GM21737 (cell line): ENCODE data around the gene C11orf42.
A peak's percentile ranks its signal among the peaks of the same experiment; 100 is the strongest.
"Not testable (repeated sequence)": the region's sequence is repeated elsewhere in the genome, so short reads cannot be mapped to it uniquely, and the experiment has no call there.

Experiments used
- ATAC-seq: cut with Tn5 transposase; IDR thresholded peaks from one replicate; pipeline ENCODE4 v1.9.1; 2021; ENCODE audit warnings: mild to moderate bottlenecking, moderate library complexity; ENCODE audit not compliant: unreplicated experiment

The C11orf42 gene

DNA sequence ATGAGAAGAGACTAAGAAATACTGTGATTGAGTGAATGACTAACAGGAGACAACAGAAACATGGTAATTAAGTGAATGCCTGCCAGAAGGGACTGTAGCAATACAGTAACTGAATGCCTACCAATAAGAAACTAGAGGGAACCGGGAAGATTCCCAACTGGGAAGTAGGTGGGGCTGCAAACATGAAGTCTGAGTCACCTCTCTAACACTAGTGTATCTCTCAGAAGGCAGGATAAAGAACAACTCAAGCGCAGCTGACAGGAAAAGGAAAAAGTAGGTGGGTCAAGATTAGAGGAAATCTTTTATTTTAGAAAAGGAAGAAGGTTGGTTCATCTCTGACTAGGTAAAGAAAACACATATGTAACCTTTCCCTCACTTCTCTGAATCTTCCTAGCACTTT is 14.0 kb downstream of the C11orf42 start:
- no peak for ATAC-seq

DNA sequence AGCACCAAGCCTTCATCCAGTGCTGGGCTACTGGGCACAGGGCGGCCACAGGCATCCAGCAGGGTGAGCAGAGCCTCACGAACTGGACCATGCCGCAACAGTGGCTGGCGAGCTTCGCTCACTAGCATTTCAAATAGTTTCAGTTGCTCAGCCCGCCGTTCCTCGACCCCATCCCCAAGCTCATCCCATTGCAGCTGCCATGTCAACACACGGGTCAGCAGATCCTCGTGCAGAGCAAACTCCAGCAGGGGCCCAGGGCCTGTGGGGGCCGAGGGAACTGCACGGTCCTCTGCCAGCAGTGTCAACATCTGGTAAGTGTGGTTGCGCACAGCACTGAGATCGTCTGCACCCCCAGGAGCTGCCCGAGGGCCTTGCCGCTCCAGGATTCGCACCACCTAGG is 18.5 kb downstream of the C11orf42 start:
- no peak for ATAC-seq

DNA sequence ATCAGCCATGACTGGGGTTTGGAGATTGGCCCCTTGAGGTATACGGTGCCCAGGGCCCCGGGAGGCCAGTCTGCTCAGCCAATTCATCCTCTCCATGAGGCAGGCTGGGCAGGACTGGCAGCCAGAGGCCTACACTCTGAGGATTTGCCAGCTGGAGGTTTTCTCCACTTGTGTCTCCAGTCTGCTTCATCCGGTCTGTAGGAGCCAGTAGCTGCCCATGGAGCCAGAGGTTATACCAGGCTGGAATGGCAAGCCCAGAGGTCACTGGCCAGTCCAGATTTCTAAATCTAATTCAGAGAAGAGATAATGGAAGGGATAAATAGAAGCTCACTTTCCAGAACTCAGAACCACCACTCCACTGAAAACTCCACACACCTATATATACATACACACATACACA is 19.1 kb downstream of the C11orf42 start:
- ATAC-seq: no peak

DNA sequence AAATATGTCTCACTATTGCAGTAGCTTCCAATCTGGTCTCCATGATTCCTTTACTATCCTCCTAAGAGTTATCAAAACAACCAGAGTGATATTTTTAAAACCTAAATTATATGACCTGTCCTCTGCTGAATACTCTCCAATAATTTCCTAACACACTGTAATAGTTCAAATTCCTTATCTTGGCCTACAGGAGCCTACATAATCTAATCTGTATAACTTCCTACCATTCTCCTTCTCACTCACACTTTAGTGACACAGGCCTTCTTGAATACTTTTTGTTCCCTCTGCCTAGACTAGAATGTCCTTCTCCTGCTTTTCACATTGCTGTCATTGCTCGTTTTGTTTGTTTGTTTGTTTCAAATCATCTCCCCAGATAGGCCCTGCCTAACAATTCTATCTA is 19.7 kb downstream of the C11orf42 start:
- ATAC-seq: no peak

DNA sequence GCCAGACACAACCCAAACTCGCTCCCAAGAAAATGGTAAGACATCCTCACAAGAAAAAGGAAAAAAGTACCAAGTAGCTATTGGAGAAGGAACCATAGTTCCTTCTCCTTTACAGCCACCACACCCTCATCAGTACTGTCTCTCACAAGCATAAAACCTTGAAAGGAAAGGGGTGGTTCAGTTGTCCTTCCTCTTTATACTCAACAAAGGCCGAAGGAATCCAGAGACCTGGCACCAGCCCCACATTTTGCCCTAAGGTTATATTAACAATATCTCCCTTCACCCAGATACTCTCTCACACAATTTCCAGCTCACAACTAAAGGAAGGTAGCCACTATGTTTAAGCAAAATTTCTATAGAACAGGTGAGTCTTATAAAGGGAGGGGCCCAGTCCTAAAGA is 20.5 kb downstream of the C11orf42 start:
- ATAC-seq: no peak

DNA sequence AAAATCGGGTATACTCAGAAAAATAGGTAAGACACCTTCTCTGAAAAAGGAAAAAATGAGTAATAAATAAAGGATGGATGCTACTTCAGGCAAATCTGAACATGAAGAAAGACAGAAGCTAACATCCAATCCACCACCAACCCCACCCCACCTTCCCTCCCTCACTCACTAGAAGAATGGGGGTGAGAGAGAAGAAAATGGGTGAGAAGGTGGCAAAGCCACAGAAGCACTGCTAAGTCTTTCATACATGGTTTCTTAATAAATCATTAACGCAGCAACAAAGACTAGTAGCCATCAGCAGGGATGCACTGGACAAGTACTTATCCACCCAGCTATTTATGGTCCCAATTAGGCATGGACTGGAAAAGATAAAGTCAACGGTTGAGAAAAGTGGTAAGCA is 23.2 kb downstream of the C11orf42 start:
- no peak for ATAC-seq

DNA sequence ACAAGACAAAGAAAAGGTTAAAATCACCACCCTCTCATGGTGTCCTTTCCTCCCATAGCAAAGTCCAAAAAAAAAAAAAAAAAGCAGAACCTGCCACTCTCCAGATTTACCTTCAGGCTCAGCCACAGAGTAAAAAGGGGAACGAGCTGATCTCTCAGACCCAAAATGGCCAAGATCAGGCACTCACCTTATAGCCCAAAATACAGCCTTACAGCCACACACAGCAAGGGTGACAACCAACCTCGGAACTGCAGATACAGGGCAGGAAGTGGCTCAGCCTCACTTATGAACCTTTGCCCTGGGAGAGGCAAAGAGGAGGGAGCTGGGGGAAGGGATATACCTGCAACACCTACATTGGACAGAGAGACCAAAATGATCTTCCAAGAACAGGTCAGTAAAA is 24.6 kb downstream of the C11orf42 start:
- ATAC-seq: no peak

DNA sequence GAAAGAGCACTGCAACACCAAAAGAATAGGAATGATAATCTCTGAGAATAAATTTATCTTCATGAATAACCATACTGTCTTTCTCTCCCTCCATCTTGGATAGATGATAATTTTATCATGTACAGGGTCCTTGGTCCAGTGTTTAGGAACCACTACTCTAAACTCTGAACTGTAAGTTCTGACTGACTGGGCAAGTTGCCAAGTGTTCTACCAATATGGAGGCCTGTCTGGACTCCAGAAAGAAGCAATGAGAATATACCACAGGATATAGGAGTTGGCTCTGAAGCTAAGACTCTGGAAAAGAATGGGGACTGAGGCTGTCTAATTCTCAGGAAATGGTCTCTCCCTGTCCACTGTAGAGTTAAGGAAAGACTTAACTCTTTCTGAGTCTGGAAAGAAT is 27.5 kb downstream of the C11orf42 start:
- ATAC-seq: no peak

DNA sequence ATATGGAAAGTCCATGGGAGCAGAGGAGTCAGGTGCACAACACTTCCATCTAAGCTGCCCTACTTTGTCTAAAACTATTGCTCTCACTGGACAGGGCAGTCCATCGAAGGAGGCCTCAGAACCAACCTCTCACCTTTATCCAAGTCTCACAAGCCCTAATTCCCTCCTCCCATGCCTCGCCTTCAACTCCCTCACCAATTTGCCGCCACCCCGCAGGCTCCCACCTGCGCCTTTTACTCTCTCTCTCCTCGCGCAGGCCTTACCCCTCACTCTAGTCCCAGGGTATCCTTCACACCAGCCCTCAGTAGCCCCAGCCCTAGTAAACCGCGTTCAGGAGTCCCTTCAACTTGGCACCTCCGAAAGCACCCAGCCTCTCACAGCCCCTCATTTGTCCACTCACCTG is 28.6 kb downstream of the C11orf42 start:
- no peak for ATAC-seq

DNA sequence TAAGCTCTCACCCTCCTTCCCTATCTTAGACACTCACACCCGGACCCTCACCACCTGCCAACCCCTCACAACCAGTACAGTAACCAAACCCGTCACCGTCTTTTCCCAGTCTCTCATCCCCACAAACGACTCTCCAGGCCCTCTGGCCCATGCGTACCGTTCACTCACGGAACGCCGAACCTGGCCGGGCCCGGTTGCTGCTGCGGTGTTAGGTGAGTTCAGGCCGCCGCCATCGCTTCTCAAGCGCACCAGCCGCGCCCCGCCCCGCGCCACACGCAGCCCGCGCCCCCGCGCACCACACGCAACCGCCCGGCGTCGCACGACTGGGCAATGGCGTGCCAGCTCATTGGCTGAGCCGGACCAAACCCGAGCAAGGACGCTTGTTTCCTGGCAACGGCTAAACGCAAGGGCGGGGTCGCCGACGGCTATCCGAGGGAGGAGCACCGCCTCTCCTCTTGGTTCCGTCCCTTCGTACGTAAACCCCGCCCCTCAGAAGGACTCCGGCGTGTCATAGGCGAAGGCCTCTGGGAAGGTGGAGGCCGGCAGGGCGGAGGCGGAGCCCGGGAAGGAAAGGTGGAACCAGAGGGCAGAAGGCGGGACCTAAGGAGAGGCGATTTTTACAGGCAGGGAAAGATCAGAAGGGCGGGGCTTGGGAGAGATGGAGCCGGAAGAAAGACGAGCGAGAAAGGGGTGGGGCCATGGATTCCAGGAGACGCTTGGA is 29.2 kb downstream of the C11orf42 start, which contains the start of gene FHIP1B:
FHIP1B (minus strand) TSS at position 250 of the 721 bp plus-strand sequence. CDS start 10,120 bp downstream, outside the sequence.
- ATAC-seq: peak; percentile 97

DNA sequence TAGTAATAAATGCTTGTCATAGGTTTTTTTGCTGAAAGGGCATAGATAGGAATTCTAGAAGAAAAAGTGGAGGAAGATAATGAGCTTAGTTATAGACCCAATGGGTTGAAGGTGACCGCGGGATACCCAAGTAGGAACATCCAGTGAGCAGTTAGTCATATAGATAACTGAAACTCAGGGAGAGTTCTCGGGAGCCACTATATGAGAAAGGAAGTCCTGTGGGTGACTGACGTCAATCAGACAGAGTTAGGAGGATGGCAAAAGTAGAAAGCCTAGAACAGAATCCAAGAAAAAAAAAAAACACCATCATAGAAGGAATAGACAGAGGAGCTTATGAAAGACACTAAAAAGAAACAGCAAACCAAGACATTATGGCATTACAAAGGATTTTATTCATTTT is 31.9 kb downstream of the C11orf42 start:
- no peak for ATAC-seq

DNA sequence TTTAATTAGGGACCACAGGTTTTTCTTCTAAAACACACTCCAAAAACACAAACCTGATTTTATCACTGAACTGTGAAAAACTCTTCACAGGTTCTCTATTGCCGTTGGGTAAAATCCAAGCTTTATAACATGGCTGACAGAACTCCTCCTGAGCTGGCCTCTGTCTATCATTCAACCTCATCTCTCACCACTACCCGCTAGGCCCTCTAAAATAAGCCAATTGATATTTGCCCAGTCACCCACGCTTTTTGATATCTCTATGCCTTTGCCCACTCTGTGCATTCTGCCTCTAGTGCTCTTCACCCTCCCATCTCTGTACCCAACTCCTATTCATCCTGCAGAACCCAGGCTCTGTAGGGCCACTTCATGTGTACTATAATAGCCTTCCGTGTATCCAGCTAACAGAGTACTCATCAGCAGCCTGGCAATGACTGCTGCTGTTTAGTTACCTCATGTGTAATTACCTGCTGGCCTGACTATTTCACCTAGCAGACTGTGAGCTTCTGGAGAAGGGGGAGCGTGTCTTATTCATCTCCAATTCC is 32.5 kb downstream of the C11orf42 start:
- no peak for ATAC-seq

DNA sequence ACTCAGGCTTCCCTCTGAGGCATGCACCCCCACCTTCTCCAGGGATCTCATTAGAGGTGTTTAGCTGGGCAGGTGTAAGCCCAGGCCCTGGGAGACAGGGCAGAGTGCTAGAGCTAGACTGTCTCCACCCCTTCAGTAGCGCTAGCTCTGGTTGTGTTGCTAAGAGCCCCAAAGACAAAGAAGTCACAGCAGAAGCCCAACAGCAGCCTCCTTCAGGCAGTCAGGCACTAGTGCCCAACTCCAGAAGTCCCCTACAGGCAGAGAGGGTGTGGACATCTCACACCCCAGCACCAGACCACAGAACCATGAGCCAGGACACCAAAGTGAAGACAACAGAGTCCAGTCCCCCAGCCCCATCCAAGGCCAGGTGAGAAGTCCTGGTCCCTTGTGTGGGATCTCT is 33.5 kb downstream of the C11orf42 start, which contains the start of gene CNGA4:
CNGA4 (plus strand) TSS at position 188 of the 400 bp plus-strand sequence; CDS start at position 306, 118 bp downstream.
- ATAC-seq: no peak

DNA sequence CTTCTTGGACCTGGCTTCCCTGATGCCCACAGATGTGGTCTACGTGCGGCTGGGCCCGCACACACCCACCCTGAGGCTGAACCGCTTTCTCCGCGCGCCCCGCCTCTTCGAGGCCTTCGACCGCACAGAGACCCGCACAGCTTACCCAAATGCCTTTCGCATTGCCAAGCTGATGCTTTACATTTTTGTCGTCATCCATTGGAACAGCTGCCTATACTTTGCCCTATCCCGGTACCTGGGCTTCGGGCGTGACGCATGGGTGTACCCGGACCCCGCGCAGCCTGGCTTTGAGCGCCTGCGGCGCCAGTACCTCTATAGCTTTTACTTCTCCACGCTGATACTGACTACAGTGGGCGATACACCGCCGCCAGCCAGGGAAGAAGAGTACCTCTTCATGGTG is 34.8 kb downstream of the C11orf42 start:
- ATAC-seq: no peak

DNA sequence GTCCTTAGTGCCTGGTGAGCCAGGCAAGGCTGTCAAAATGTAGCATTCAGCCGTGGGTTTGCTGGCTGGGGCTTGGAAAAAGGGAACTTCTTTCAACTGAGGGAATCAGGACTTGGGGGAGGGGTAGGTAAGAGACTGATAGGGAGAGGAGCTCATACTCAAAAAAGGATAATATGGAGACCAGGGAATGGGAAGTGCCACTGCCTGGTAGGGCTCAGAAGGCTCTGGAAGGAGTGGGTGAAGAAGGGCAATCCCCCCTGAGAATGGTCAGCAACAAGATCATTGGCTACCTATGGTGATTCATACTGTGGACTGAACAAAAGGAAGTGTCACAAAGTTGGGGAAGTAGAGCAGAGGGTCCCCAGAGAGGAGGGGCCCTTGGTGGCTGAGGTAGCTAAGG is 35.4 kb downstream of the C11orf42 start:
- ATAC-seq: no peak

DNA sequence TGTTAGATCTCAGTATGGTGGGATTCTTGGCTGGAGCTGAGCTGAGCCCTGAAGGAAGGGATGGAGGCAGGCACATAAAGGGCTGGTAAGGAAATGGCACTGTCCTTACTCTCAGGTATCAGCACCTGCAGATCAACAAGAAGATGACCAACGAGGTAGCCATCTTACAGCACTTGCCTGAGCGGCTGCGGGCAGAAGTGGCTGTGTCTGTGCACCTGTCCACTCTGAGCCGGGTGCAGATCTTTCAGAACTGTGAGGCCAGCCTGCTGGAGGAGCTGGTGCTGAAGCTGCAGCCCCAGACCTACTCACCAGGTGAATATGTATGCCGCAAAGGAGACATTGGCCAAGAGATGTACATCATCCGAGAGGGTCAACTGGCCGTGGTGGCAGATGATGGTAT is 36.0 kb downstream of the C11orf42 start:
- no peak for ATAC-seq

DNA sequence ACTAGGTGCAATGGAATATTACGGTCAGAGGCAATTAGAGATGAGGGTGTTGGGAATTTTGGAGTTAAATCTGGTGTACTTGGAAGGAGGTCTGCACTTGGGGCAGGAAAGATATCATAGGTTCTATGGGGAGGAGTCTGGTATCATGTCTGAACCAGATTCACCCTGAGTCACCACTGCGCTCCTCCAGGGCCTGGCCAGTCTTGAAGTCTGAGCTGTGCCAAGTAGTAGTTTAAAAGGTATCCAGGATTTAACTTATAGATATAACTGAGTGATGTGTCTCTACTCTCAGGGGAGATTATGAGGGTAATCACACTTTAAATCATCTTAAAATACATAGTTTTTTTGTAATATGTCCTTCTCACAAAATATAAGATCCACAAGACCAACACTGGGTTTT is 40.2 kb downstream of the C11orf42 start:
- no peak for ATAC-seq

DNA sequence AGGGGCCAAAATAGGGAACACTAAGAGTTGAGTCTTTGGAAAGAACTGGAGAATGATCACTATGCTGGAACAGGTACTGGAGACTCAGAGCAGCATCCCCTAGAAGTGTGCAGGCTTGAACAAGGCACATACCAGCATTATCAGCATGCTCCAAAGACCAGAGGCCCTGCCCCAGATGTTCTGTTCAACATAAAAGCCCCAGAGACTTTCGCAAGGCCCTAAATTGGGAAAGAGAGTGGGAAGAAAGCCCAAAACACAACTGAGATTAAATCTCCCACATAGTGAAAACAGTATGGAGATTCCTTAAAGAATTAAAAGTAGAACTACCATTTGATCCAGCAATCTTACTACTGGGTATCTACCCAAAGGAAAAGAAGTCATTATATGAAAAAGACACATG is 42.9 kb downstream of the C11orf42 start:
- ATAC-seq: no peak

DNA sequence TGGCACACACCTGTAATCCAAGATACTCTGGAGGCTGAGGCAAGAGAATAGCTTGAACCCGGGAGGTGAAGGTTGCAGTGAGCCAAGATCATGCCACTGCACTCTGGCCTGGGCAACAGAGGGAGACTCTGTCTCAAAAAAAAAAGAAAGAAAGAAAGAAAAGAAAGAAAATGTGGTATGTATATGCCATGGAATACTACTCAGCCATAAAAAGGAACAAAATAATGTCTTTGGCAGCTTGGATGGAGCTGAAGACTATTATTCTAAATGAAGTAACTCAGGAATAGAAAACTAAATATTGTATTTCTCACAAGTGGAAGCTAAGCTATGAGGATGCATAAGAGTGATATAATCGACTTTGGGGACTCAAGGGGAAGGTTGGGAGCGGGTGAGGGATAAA is 43.5 kb downstream of the C11orf42 start:
- ATAC-seq: not testable (repeated sequence)

DNA sequence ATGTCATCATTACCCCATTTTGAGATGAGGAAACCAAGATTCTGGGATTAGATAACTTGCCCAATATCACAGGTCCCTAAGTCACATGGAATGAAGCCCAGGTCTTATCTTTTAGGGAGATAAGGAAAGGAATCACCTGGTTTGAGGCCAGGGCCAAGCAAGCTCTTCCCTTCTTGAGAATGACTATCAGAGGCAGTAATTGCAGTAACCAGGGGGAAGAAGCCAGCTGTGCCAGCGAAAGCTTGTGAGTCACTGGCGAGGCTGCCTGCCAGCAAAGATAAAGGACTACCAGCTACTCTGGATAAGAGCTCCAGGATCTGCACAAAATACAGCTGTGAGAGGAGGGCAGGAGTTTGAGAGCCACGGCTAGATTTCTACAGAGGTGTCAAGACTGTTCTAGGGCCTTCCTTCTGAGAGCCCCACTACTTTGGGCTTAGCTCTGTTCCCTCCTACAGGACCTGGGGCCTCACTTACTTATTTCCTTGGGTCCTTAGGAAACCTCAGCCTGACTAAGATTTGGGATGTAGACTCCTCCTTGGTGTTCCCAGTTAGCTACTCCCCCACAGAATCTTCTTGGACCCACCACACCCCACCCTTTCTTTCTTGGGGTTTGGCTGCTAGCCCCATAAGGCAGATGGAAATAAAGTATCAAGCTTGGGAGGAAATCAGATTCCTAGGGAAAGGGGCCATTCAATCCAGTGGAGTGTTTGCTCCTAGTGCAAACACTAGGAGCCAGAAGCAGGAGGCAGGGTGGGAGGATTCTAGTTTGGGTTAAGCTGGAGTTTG is 44.6 kb downstream of the C11orf42 start:
- ATAC-seq: no peak

DNA sequence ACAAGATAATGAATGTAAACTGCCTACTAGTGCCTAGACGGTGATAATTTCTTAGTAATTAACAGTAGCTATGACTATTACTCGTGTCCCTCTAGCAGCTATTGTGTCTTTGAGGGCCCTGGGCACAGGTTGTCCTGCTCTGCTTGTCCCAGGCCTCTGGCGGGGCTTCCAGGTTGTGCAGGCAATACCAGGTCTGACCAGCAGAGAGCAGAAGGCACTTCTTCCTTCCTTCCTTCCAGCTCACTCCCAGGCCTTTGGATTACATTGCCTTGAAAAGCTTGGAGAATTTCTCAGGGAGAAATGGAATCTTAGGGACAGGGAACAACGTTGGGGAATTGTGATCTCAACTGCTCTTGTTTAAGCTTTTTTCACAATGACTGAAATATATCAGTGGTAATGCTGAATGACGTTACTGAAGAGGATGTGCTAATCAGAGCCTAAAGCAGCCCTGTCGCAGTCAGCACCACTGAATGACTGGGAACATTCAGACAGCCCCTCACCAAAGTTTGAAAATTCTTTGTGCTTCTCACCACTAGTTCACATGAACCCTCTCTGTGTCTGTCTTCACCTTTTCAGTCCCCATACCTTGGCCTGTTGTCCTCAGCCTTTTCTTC is 45.9 kb downstream of the C11orf42 start:
- no peak for ATAC-seq
